GM19395 (cell line): ENCODE measurements around the gene GANAB.
"Not testable (repeated sequence)": the region's sequence is repeated elsewhere in the genome, so short reads cannot be mapped to it uniquely, and the experiment has no call there.

ENCODE experiments used
- ATAC-seq: cut with Tn5 transposase; IDR thresholded peaks from one replicate; pipeline ENCODE4 v1.9.1; 2021; ENCODE audit warnings: mild to moderate bottlenecking, moderate library complexity; ENCODE audit not compliant: unreplicated experiment

The GANAB gene

GRCh38 chr11:62602141-62603071 is 44.0 kb downstream of the GANAB start:
- no peak for ATAC-seq

DNA sequence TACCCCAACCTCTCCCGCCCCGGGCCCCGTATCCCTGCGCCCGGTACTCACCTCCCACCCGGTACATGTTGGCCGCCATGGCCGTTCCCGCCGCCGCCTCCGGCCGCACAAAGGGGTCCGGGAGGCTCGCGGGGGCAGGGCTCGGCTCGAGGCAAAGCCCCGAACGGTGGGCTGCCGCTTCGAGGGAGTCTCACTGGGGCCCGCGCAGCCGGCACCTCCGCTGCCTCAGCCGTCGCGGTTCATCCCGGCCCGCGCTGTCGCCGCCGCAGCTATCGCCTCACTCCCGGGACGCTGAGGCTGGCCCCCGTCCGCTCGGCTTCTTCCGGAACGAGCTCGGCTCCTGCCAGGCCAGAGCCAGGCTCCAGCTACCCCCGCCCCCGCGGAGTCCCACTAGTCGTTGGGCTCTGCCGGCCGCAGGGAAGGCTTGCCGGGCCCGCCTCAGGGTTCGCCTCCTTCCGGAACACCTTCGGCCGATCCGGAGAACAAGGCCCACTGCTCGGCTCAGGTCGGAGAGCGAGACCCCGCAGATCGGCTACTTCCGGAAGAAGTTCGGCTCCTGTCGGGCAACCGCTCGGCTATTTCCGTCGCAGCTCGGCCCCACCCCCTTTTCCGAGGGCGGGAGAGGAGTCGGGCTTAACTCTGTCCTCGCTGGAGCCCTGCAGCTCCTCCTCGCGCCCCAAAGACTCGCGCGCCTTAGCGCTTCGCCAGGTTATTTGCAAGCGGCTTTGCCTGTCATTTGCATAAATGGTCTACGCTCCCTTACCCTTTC is 44.9 kb downstream of the GANAB start, which contains the start of gene MTA2:
Gene MTA2 (minus strand): TSS at position 494 of the 769 bp plus-strand sequence. CDS start 415 bp downstream, at position 79.
- ATAC-seq: peak; percentile 76

- no peak for ATAC-seq
These were observed 45.4 kb downstream of the GANAB start for GRCh38 chr11:62601122-62601371.

- no peak for ATAC-seq
These were observed 45.9 kb downstream of the GANAB start for GRCh38 chr11:62600367-62601121.

DNA sequence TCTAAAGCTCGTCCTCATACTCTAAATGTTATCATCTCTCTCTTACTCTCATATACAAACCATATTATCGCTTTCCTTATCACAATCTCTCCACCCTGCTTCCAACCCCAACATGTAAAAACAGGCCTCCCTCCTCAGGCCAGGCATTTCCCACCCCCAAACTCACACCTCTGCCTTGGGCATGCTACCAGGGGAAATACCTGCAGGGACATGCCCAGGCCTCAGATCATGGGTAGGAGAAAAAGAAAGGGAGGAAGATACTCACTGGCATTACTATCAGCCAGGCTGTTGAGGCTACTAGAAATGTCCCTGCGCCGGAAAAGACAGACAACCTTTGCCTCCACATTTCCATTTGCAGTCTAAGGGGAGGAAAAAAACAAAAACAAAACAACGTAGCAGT is 46.5 kb downstream of the GANAB start:
- no peak for ATAC-seq

DNA sequence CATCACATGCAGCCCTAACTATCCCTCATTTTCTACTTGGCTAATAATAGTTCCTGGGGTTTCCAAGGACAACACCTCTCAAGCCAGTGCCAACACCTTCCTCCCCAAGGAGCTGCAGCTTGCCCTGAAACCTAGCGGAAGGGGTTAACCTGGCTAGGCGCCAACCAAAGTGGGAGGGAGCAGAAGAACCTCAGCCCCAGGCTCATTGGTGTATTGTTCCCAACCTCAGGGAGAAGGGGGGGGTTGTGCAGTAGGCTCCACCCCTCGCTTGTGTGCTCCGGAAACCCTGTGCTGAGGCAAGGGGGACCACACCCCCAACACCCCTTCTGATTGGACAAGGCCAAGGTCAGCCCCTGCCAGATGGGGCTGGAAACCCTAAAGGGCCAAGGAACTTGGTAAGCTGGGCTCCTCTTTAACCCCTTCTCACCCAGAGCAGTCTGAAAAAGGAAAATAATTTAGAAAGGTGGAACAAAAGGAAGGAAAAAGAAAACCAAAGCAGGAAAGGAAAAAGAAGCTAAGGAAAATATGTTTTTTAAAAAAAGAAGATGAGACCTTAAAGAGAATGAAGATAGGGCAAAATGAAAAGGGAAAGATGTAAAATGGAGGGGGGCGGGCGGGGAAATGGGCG is 47.2 kb downstream of the GANAB start:
- ATAC-seq: peak; percentile 60

DNA sequence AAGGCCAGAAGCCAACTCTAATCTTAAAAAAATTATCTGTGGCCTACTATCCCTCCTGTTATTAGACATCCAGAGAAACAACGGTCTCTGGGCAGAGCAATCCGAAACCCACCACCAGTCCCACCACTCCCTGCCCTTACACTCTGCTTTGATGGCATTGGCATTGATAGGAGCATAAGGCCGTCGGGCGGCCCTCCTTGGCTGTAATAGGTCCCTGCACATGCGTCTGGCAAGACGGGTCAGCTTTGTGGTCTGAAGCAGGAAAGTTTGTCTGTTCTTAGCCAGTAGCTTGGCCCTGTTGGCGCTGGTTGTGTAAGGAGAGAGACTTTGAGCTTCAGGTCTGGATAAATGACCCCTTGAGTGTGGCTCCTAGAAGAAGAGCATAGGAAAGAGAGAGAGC is 51.3 kb downstream of the GANAB start:
- ATAC-seq: no peak

DNA sequence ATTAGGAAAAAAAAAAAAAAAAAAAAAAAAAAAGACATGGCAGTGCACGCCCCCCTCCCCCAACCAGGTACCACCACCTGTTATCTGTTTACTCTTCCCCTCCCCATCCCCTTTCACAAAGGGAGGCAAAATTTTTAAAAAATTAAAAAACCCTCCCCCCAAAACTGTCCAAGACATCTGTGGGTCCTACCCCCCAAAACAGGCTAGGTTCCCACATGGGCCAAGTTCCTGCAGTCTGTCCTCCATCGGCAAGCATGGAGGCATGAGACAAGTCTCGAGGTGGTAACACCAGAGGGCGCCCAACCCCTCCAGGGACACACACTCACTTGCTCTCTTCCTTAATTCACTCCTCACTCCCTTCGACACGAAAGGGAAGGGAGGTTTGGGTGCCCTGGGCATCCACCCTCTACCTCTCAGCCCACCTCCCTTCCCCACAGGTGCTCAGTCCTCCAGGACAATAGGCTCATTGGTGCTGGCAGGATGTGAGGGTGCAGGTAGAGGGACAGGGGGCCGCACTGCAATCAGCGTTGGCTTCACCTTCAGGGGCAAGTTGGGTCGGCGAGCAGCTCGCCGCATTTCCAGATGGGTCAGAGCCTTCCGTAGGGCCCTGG is 52.9 kb downstream of the GANAB start:
- no peak for ATAC-seq

DNA sequence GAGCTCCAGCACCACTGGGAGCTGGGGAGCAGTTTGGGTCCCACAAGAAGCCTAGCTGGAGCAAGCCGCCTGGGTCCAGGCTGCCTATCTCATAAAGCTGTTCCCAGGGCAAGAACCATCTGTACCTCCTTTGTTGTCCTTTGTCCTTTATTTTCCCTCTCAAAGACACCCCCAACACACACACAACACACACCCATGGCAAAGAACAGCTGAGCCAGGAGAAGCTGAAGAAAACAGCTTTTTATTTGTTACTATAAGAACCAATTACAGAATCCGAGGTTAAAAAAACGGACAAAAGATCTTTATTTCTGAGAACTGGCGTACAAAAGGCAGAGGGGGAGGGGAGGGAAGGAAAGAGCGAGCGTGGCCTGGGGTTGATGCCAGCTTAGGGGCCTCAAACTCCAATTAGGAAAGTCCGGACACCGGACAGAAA is 53.4 kb downstream of the GANAB start:
- no peak for ATAC-seq

DNA sequence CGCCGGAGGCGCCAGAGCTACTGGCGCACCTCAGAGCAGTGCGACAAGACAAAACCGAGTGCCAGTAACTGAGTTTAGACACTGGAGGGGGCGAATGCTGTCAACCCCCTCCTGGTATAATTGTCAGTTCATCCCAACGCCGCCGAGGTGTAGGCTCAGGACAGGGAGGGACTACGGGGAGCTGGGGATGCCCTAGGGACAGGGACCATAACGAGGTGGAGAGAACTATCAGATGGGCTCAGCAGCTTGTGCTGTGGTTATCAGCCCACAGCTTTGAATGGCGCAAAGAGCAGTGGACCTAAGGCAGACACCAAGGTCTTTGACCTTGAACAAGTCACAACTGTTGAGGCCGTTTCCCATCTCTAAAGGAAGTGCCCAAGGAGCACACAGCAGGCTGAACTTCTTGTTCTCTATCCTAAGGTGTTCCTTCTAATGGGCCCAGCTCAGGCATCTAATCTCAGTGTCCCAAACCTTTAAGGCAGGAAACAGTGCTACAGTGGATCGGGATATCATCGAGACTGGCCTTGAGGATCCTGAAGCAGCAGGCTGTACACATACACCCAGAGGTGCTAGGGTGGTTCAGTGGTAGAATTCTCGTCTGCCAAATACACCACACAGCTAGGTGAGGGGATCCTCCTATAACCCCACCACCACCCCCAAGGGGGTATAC is 54.1 kb downstream of the GANAB start:
- ATAC-seq: no peak

- ATAC-seq: peak; percentile 87
These were observed 54.8 kb downstream of the GANAB start, which contains the start of gene TUT1 for GRCh38 chr11:62591448-62592145. TUT1 (minus strand) TSS chr11:62591523; CDS start chr11:62591485, 38 bp downstream.

DNA sequence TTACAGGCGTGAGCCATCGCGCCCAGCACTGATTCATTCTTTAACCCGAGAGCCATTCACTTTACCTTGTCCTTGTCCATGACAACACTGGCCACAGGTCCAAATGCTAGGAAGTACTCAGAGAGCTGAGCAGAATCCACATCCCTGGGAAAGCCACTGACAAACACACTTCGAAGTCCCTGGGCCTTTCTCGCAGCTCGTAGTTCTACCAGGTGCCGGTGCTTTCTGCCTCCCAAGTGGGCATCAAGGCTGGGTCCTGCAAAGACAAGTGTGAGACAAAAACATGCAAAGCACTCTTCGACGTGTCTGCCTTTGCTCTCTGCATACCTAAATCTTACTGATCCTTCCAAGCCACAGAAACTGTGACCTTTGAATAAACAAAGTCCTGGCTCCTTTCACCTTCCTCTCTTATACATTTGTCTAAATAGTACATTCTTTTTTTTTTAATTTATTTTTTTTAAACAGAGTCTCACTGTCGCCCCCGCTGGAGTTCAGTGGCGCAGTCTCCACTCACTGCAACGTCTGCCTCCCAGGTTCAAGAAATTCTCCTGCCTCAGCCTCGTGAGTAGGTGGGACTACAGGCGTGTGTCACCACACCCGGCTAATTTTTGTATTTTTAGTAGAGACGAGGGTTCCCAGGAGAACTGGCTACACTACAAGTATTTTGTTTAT is 57.3 kb downstream of the GANAB start:
- no peak for ATAC-seq

GRCh38 chr11:62585356-62585755 is 61.1 kb downstream of the GANAB start:
- not testable (repeated sequence) for ATAC-seq

DNA sequence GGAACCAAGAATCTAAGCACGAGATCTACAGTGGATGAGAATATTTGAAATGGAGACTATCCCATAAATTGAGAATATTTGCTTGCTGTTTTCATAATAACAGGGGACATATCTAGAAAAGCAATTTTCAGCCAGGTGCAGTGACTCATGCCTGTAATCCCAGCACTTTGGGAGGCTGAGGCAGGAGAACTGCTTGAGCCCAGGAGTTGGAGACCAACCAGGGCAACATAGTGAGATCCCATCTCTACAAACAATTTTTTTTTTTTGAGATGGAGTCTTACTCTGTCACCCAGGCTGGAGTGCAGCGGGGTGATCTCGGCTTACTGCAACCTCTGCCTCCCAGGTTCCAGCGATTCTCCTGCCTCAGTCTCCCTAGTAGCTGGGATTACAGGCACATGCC is 64.7 kb downstream of the GANAB start:
- ATAC-seq: not testable (repeated sequence)

GRCh38 chr11:62580959-62581715 is 65.3 kb downstream of the GANAB start:
- no peak for ATAC-seq

- ATAC-seq: no peak
These were observed 67.2 kb downstream of the GANAB start for GRCh38 chr11:62579252-62579651.

DNA sequence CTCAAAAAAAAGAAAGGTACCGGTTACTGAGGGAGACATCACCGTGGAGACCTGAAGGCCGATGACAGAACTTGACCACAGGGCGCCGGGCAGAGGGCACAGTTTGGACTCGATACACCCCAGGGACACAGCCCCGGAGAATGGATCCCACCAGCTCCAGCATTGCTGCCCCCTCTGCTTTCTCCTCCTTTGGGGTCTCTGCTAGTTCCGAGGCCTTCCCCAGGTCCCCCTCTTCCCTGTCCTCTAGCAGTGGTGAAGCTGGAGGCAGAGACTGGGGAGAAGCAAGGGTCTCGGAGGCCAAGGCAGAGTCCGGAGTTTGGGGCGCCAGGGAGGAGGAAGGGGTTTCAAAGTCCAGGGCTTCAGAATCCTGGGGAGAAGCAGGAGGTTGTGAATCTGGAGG is 67.9 kb downstream of the GANAB start:
- no peak for ATAC-seq
